GM12872 (cell line): ENCODE data around the gene FGF11.

ENCODE experiments used
- CTCF ChIP-seq: IDR thresholded peaks from 3 replicates; pipeline ENCODE4 v1.5.1; 2011; ENCODE audit warnings: low read depth, mild to moderate bottlenecking, low read length, moderate library complexity; ENCODE audit not compliant: insufficient read depth

FGF11 gene

GRCh38 chr17:7410634-7411426 is 28.5 kb upstream of the FGF11 start:
- no peak for TF ChIP-seq CTCF

DNA sequence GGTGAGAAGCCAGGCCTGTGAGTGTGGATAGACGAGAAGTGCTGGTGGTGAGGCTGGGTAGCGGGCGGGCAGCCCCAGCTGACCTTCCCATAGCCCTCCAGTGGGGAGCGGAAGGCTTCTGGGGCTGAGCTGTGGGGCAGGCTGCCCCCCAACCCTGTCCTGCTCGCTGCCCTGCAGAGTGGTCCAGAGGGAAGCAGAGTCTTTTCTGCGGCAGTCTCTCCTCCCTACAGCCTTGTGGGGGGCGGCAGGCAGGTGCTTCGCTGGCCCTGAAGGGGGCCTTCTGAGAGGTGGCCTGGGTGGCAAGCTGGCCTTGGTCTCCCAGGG is 27.9 kb upstream of the FGF11 start:
- TF ChIP-seq CTCF: no peak

GRCh38 chr17:7413346-7413985 is 25.8 kb upstream of the FGF11 start:
- TF ChIP-seq CTCF: no peak

DNA sequence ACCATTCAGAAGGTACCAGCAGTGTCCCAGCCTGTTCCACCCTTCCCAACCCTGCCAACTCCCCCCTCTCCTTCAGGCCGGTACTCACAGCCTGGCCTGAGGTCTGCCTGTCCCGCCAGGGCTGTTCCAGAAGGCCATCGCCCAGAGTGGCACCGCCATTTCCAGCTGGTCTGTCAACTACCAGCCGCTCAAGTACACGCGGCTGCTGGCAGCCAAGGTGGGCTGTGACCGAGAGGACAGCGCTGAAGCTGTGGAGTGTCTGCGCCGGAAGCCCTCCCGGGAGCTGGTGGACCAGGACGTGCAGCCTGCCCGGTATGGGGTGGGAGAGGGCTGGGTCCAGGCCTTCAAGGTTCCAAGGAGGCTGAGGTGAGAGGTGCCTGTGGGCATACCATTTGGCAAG is 24.5 kb upstream of the FGF11 start:
- no peak for TF ChIP-seq CTCF

GRCh38 chr17:7415784-7416183 is 23.5 kb upstream of the FGF11 start:
- TF ChIP-seq CTCF: no peak

GRCh38 chr17:7416323-7416722 is 23.0 kb upstream of the FGF11 start:
- TF ChIP-seq CTCF: no peak

- TF ChIP-seq CTCF: no peak
These were observed 22.2 kb upstream of the FGF11 start for GRCh38 chr17:7417056-7417655.
